NT2/D1 (cell line): Measurements from ENCODE around the gene PTPRN2.

ENCODE experiments used
- YY1 ChIP-seq: IDR thresholded peaks from 2 replicates; pipeline ENCODE4 v1.6.1; 2011; ENCODE audit not compliant: insufficient read length, insufficient read depth
- ZNF274 ChIP-seq: IDR thresholded peaks from 2 replicates; pipeline ENCODE4 v1.6.1; 2011; ENCODE audit warnings: mild to moderate bottlenecking, low read depth, low read length

DNA sequence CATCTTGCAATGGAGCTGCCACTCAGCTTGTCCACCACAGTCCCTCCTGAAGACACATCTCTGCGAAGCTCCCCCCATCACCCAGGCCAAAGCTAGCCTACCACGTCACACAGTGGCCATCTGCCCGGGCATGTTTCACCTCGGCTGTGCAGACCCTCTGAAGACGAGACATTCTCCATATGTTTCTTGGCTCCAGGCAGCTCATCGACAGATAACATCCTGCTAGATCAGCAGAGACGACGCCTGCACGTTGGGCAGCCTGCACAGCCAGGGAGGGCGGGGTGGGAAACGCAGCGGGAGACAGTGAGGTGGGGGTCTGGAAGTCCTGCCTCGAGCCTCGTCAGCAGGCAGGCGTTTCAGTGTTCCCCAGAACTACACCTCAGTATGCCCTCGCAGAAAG lies 53.0 kb downstream of the PTPRN2 start:
- no peak for TF ChIP-seq YY1
- no peak for TF ChIP-seq ZNF274
